Measurements from ENCODE around the gene TMEM174. TPM values are rescaled to one million over a fixed set of nuclear protein-coding genes. Genes with fewer than 3 reads are reported as not detected.
"Not testable (repeated sequence)": the region's sequence is repeated elsewhere in the genome, so short reads cannot be mapped to it uniquely, and the experiment has no call there.

Gene TMEM174
- total RNA-seq, 1 donor from 2014 or later = not detected

- Mint-ChIP-seq H3K27me3 (ENCODE audit: low read depth) (peaks cover 4% of the 10 kb centered on the region), H3K36me3 (ENCODE audit: low read depth) (no peaks in the 10 kb centered on the region), H3K9me3 (ENCODE audit: low read depth) (peaks cover 5% of the 10 kb centered on the region), H3K4me3 (ENCODE audit: unreplicated experiment) (no peak overlapping the region), H3K4me1 (ENCODE audit: low read depth) (peaks cover 6% of the 10 kb centered on the region), H3K27ac (ENCODE audit: unreplicated experiment) (no peak overlapping the region)
- peak; percentile 10 for TF ChIP-seq CTCF (IDR thresholded peaks at IDR 0.05)
- DNase-seq (ENCODE audit: low spot score) = no peak
These were observed 26.7 kb downstream of the TMEM174 start for GRCh38 chr5:73199671-73200070.

- H3K4me1 Mint-ChIP-seq (ENCODE audit: low read depth) = peaks cover 6% of the 10 kb centered on the region
- no peaks in the 10 kb centered on the region for H3K36me3 Mint-ChIP-seq (ENCODE audit: low read depth)
- peaks cover 5% of the 10 kb centered on the region for H3K9me3 Mint-ChIP-seq (ENCODE audit: low read depth)
- peak; percentile 90 for TF ChIP-seq CTCF (IDR thresholded peaks at IDR 0.05)
- peaks cover 7% of the 10 kb centered on the region for H3K27me3 Mint-ChIP-seq (ENCODE audit: low read depth)
- H3K4me3 Mint-ChIP-seq (ENCODE audit: unreplicated experiment) = peak overlapping the region; percentile 33
- no peak for DNase-seq (ENCODE audit: low spot score)
- no peak overlapping the region for H3K27ac Mint-ChIP-seq (ENCODE audit: unreplicated experiment)
These were observed 28.8 kb downstream of the TMEM174 start for GRCh38 chr5:73201547-73202513.

- peaks cover 8% of the 10 kb centered on the region for H3K36me3 Mint-ChIP-seq (ENCODE audit: low read depth)
- peaks cover 15% of the 10 kb centered on the region for H3K9me3 Mint-ChIP-seq (ENCODE audit: low read depth)
- H3K27me3 Mint-ChIP-seq (ENCODE audit: low read depth) = peaks cover 12% of the 10 kb centered on the region
- peaks cover 6% of the 10 kb centered on the region for H3K4me1 Mint-ChIP-seq (ENCODE audit: low read depth)
- TF ChIP-seq CTCF (IDR thresholded peaks at IDR 0.05) = no peak
- no peak overlapping the region for H3K4me3 Mint-ChIP-seq (ENCODE audit: unreplicated experiment)
- H3K27ac Mint-ChIP-seq (ENCODE audit: unreplicated experiment) = no peak overlapping the region
- DNase-seq (ENCODE audit: low spot score) = no peak
These were observed 31.3 kb downstream of the TMEM174 start for GRCh38 chr5:73204332-73204731.

- Mint-ChIP-seq H3K36me3 (ENCODE audit: low read depth) (peaks cover 11% of the 10 kb centered on the region), H3K27ac (ENCODE audit: unreplicated experiment) (no peak overlapping the region), H3K9me3 (ENCODE audit: low read depth) (peaks cover 19% of the 10 kb centered on the region), H3K27me3 (ENCODE audit: low read depth) (peaks cover 12% of the 10 kb centered on the region), H3K4me1 (ENCODE audit: low read depth) (peaks cover 6% of the 10 kb centered on the region), H3K4me3 (ENCODE audit: unreplicated experiment) (no peak overlapping the region)
- no peak for DNase-seq (ENCODE audit: low spot score)
- TF ChIP-seq CTCF (IDR thresholded peaks at IDR 0.05) = no peak
These were observed 31.7 kb downstream of the TMEM174 start for GRCh38 chr5:73204733-73205132.

- H3K4me1 Mint-ChIP-seq (ENCODE audit: low read depth) = peaks cover 6% of the 10 kb centered on the region
- no peak overlapping the region for H3K27ac Mint-ChIP-seq (ENCODE audit: unreplicated experiment)
- no peak overlapping the region for H3K4me3 Mint-ChIP-seq (ENCODE audit: unreplicated experiment)
- H3K9me3 Mint-ChIP-seq (ENCODE audit: low read depth) = peaks cover 24% of the 10 kb centered on the region
- no peak for DNase-seq (ENCODE audit: low spot score)
- no peak for TF ChIP-seq CTCF (IDR thresholded peaks at IDR 0.05)
- peaks cover 12% of the 10 kb centered on the region for H3K27me3 Mint-ChIP-seq (ENCODE audit: low read depth)
- H3K36me3 Mint-ChIP-seq (ENCODE audit: low read depth) = peaks cover 17% of the 10 kb centered on the region
These were observed 32.3 kb downstream of the TMEM174 start for GRCh38 chr5:73205305-73205704.

- Mint-ChIP-seq H3K9me3 (ENCODE audit: low read depth) (peaks cover 29% of the 10 kb centered on the region), H3K36me3 (ENCODE audit: low read depth) (peaks cover 21% of the 10 kb centered on the region), H3K27me3 (ENCODE audit: low read depth) (peaks cover 20% of the 10 kb centered on the region)
- not testable (repeated sequence) for H3K27ac Mint-ChIP-seq (ENCODE audit: unreplicated experiment); H3K4me1 Mint-ChIP-seq (ENCODE audit: low read depth); H3K4me3 Mint-ChIP-seq (ENCODE audit: unreplicated experiment); DNase-seq (ENCODE audit: low spot score)
These were observed 34.2 kb downstream of the TMEM174 start for GRCh38 chr5:73207239-73207638.

- H3K4me3 Mint-ChIP-seq (ENCODE audit: unreplicated experiment); H3K4me1 Mint-ChIP-seq (ENCODE audit: low read depth); H3K27ac Mint-ChIP-seq (ENCODE audit: unreplicated experiment); DNase-seq (ENCODE audit: low spot score): not testable (repeated sequence)
- peaks cover 29% of the 10 kb centered on the region for H3K9me3 Mint-ChIP-seq (ENCODE audit: low read depth)
- peaks cover 21% of the 10 kb centered on the region for H3K36me3 Mint-ChIP-seq (ENCODE audit: low read depth)
- H3K27me3 Mint-ChIP-seq (ENCODE audit: low read depth) = peaks cover 20% of the 10 kb centered on the region
These were observed 36.1 kb downstream of the TMEM174 start for GRCh38 chr5:73209075-73209474.

- peaks cover 28% of the 10 kb centered on the region for H3K9me3 Mint-ChIP-seq (ENCODE audit: low read depth)
- peaks cover 21% of the 10 kb centered on the region for H3K36me3 Mint-ChIP-seq (ENCODE audit: low read depth)
- H3K4me3 Mint-ChIP-seq (ENCODE audit: unreplicated experiment); DNase-seq (ENCODE audit: low spot score); H3K27ac Mint-ChIP-seq (ENCODE audit: unreplicated experiment): not testable (repeated sequence)
- H3K4me1 Mint-ChIP-seq (ENCODE audit: low read depth) = peaks cover 23% of the 10 kb centered on the region
- H3K27me3 Mint-ChIP-seq (ENCODE audit: low read depth) = peaks cover 12% of the 10 kb centered on the region
These were observed 39.7 kb downstream of the TMEM174 start for GRCh38 chr5:73212693-73213092.
